Activated T-cell treated with anti-CD3 and anti-CD28 coated beads for 48 hours (primary cell): ENCODE data around the gene FN3KRP.

Source experiments
- DNase-seq: peaks from one replicate; pipeline ENCODE4 v3.0.0-alpha.2; 2020; ENCODE audit warnings: low read depth

Gene FN3KRP

GRCh38 chr17:82687871-82688270, 28.6 kb upstream of the FN3KRP start:
- DNase-seq: no peak

- DNase-seq: no peak
Observed at GRCh38 chr17:82689077-82689476, 27.4 kb upstream of the FN3KRP start.

DNA sequence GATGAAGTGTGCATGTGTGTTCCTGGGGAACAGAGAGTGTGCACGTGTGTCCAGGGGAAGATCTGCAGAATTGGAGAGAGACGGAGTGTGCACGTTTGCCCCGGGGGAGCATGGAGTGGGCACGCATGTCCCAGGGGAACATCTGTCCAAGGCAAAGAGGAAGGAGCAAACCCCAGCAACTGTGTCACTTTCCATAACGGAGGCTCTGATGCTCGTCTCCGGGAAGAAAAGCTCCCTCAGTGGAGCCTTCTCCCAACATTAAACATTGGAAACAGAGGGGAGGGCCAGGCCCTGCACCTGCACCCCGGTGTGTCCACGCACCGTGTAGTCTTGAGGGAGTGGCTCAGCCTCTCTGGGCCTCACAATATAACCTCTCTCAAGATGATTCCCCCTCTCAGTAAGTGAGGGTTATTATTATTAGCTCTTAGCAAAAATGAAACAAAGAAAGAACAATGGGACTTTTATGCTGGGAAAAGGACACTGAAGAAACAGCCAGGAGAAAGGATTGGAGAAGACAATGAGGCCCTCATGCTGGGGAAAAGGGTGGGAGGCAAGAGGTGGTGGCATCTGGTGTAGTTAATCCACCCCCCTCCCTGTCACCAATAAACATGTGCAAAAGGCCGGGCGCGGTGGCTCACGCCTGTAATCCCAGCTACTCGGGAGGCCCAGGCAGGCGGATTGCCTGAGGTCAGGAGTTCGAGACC, 25.6 kb upstream of the FN3KRP start:
- no peak for DNase-seq

DNA sequence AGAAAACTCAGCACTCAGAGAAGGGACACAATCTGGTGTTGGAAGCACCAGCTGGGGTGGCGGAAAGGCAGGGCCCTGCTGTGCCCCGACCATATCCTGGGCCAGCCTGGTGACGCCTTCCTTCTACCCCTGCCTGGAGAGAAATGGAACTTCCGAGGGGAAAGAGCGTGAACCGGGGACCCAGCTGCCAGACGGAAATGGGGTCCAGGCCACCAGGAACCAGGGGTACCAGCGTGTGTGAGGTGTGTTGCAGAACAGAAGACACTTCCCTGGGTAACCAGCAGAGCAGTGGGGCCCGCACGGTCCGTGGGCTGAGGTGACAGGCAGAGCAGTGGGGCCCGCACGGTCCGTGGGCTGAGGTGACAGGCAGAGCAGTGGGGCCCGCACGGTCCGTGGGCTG, 24.8 kb upstream of the FN3KRP start:
- DNase-seq: no peak

DNA sequence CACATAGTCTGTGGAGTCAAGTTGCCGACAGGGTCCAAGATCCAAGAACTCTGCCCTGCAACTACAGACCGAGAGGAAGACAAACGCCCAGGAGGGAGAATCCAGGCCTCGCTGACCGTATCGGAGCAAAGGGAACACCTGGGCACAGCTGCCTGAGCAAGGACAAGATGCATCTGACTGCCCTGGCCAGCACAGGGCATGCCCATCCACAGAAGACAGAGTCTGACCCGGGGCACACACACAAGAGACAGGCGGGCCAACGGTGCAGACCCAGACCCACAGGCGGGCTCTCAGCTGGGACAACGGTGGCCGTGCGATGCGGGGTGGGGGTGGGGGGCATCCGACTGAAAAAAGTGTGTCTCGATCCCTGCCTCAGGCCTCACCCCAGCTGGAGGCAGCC, 24.2 kb upstream of the FN3KRP start:
- no peak for DNase-seq

DNA sequence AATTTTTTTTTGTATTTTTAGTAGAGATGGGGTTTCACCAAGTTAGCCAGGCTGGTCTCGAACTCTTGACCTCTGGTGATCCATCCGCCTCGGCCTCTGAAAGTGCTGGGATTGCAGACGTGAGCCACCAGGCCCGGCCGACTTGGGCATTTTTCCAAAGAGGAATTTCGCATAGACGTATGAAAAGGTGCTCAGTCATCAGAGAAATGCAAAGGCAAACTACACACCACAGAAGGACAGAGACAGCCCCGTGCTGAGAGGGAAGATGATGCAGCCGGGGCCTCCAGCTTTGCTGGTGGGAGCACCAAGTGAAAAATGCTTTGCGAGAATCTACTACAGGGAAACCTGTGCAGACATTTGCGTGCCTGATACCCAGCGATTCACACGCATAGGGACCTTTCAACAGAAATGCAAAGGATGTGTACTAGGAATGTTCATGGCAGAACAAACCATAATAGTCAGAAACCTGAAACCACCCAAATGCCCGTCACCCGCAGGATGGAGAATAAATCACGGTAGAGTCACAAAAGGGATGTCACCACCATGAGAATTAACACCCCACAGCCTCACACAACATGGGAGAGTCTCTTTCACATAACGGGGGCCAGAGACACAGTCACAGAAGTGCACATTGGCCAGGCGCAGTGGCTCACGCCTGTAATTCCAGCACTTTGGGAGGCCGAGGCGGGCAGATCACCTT, 23.2 kb upstream of the FN3KRP start:
- no peak for DNase-seq

- no peak for DNase-seq
Observed at GRCh38 chr17:82694647-82695046, 21.9 kb upstream of the FN3KRP start.

GRCh38 chr17:82696259-82696658, 20.2 kb upstream of the FN3KRP start:
- DNase-seq: no peak

DNA sequence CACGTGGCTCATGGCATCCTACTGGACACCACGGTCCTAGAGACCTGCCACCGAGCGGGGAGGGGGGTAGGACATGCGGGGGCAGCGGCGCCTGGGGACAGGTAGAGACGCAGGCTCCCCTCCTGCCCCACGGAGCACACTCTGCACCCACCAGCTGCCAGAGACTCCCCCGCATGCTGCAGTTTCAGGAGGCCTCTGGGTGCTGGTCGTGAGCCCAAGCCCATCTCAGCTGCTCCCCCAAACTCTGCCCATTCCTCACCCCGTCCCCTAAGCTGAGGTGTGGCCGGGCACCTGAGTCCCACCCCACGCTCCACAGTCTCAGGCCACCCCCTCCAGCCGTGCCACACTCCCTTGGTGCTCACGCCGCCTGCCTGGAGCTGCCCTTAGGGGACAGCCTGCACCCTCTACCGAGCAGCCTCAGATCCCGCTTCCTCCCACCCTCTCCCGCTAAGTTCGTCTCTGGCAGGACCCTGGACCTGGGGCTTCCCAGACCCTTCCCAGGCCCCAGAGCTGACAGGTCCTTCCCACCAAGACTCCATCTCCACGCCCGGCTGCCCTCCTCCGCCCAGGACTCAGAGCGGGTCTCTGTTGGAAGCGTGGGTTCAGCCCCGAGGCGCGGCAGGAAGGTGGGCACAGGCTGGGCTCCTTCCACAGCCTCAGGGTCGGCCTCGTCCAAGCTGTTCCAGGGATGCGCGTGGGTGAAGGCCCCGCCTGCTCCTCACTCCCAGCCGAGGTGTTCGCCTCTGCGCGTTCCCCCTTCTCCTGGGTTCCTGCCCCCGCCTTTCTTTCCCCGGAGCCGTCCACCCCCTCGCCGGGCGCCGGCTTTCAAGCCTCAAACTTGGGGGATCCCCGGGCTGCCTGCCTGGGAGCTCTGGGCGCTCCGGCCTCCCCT, 19.3 kb upstream of the FN3KRP start:
- no peak for DNase-seq

DNA sequence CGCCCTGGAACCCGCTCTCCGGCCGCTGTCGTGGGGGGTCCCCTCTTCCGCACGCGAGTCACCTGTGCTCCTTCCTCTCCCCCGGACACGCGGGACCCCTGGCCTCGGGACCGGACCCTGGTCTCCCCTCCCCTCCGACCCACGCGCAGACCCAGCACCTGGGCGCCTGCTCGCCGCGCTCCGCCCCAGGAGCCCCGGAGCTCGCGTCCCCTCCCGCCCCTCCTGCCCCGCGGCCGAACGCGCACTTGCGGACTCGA, 18.8 kb upstream of the FN3KRP start:
- no peak for DNase-seq

- DNase-seq: peak; percentile 98
Observed at GRCh38 chr17:82698065-82698973, 18.2 kb upstream of the FN3KRP start, which contains the start of gene RAB40B. Gene RAB40B, minus strand, starts transcription at chr17:82698698. Its CDS starts 102 bp downstream, at chr17:82698596.

GRCh38 chr17:82698974-82699442, 17.5 kb upstream of the FN3KRP start:
- DNase-seq: no peak

DNA sequence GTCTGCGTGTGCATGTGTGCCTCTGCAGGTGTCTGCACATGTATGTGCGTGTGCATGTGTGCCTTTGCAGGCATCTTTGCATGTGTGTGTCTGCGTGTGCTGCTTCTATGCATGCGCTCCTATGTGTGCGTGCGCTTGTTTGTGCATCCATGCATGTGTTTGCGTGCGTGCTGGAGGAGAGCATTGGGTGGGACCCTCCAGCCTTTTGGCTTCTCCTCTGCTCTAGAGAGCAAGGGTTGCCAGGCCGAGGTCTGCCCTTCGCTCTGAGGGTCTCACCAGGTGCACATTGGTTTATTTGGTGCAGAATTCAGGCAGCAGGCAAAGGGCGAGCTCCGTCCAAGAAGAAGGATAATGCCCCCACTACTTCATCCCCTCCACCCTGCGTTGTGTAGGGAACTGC, 17.0 kb upstream of the FN3KRP start:
- DNase-seq: no peak

- no peak for DNase-seq
Observed at GRCh38 chr17:82702231-82702927, 14.1 kb upstream of the FN3KRP start.

GRCh38 chr17:82703036-82703745, 13.3 kb upstream of the FN3KRP start:
- DNase-seq: no peak

- DNase-seq: no peak
Observed at GRCh38 chr17:82703935-82704865, 12.3 kb upstream of the FN3KRP start.

GRCh38 chr17:82704886-82705285, 11.6 kb upstream of the FN3KRP start:
- DNase-seq: no peak

DNA sequence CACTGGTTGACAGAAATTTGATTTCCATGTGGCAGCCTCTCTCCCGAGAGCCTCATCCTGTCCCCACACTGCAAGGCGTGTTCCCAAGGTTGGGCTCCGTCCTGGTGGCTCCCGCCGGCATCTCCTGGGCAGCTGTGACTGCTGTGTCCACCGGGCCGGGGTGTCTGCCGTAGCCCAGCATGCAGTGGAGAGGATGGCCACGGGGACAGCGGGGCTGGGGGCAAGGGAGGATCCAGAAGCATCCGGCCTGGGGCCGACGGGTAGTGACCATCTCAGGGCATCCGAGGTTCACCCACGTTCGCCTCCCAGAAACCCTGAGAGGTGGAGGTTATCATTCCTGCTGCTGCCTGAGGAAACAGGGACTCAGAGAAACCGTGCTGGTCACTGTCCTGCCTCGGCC, 10.8 kb upstream of the FN3KRP start:
- DNase-seq: no peak

GRCh38 chr17:82709024-82709675, 7.4 kb upstream of the FN3KRP start:
- DNase-seq: no peak
